HG02981 (cell line): Measurements from ENCODE around the gene ARID1B.
A peak's percentile ranks its signal among the peaks of the same experiment; 100 is the strongest.

ENCODE experiments used
- ATAC-seq: cut with Tn5 transposase; IDR thresholded peaks from one replicate; pipeline ENCODE4 v1.9.1; 2021; ENCODE audit warnings: mild to moderate bottlenecking, moderate library complexity; ENCODE audit not compliant: unreplicated experiment

Gene ARID1B

GRCh38 chr6:157217894-157218370 lies 440.8 kb downstream of the ARID1B start:
- ATAC-seq: no peak

- no peak for ATAC-seq
Measured at GRCh38 chr6:157218371-157219198, 441.4 kb downstream of the ARID1B start.

- ATAC-seq: no peak
Measured at GRCh38 chr6:157219201-157220200, 442.3 kb downstream of the ARID1B start.

- no peak for ATAC-seq
Measured at GRCh38 chr6:157220485-157220884, 443.3 kb downstream of the ARID1B start.

- ATAC-seq: peak; percentile 54
Measured at GRCh38 chr6:157221049-157221816, 444.1 kb downstream of the ARID1B start.

- ATAC-seq: no peak
Measured at GRCh38 chr6:157221817-157222175, 444.6 kb downstream of the ARID1B start.

- ATAC-seq: no peak
Measured at GRCh38 chr6:157222201-157222981, 445.2 kb downstream of the ARID1B start.

- ATAC-seq: no peak
Measured at GRCh38 chr6:157223021-157223430, 445.8 kb downstream of the ARID1B start.

- ATAC-seq: no peak
Measured at GRCh38 chr6:157223511-157223910, 446.3 kb downstream of the ARID1B start.

- no peak for ATAC-seq
Measured at GRCh38 chr6:157224178-157224950, 447.2 kb downstream of the ARID1B start.

- no peak for ATAC-seq
Measured at GRCh38 chr6:157224951-157225574, 447.9 kb downstream of the ARID1B start.

- no peak for ATAC-seq
Measured at GRCh38 chr6:157225575-157225995, 448.4 kb downstream of the ARID1B start.

- ATAC-seq: no peak
Measured at GRCh38 chr6:157226026-157226625, 448.9 kb downstream of the ARID1B start.

- no peak for ATAC-seq
Measured at GRCh38 chr6:157226761-157227160, 449.6 kb downstream of the ARID1B start.

GRCh38 chr6:157227202-157228166 lies 450.3 kb downstream of the ARID1B start:
- ATAC-seq: no peak

- ATAC-seq: no peak
Measured at GRCh38 chr6:157228426-157229131, 451.4 kb downstream of the ARID1B start.
